Body of pancreas (tissue), 4 donors: ENCODE measurements around the gene GCNT2. TPM values are rescaled to one million over a fixed set of nuclear protein-coding genes. Genes with fewer than 3 reads are reported as not detected.

Experiments used
- ATAC-seq: fragments of 150-250 bp; one replicate; pipeline ENCODE4 v1.9.1; 2016
- DNase-seq, 4 donors: peaks; one replicate each; pipeline ENCODE4 v3.0.0-alpha.2; 2019
- H3K27ac ChIP-seq, 4 donors: fragments of 200-600 bp; sonication (generic); 1 replicate in 3 of 4; 2 replicates in 1 of 4; pipeline versions ENCODE4 v1.5.1 to v1.6.1; 2016 to 2019; ENCODE audit warnings: mild to moderate bottlenecking in 1 of 4, mixed read lengths in 1 of 4, moderate library complexity in 1 of 4
- H3K27me3 ChIP-seq, 2 donors: fragments of 200-600 bp; sonication (generic); one replicate each; pipeline ENCODE4 v1.6.0; 2016; ENCODE audit warnings: mild to moderate bottlenecking in 1 of 2
- H3K36me3 ChIP-seq, 2 donors: fragments of 200-600 bp; sonication (generic); replicated peaks in 1 of 2; 2 replicates each; pipeline ENCODE4 v1.5.1; 2016; ENCODE audit warnings: low read depth in 2 of 2; ENCODE audit not compliant: insufficient read depth in 1 of 2
- H3K4me1 ChIP-seq: fragments of 200-600 bp; sonication (generic); one replicate; pipeline ENCODE4 v1.6.0; 2016
- H3K4me3 ChIP-seq, 2 donors: fragments of 200-600 bp; sonication (generic); 1 replicate in 1 of 2; 2 replicates in 1 of 2; pipeline ENCODE4 v1.5.1; 2016 to 2019
- H3K9me3 ChIP-seq, 3 donors: fragments of 200-600 bp; sonication (generic); 1 replicate in 2 of 3; 2 replicates in 1 of 3; pipeline ENCODE4 v1.5.1; 2016
- POLR2A ChIP-seq, 3 donors: fragments of 450-650 bp; IDR thresholded peaks; one replicate each; pipeline ENCODE4 v1.6.1; 2016; ENCODE audit warnings: antibody characterized with exemption in 3 of 3, mild to moderate bottlenecking in 2 of 3
- WGBS, 2 donors: methylation state at CpG; one replicate each; pipeline ENCODE4 v1.1.5; 2017; 5-methylcytosine and 5-hydroxymethylcytosine counted together
- intact Hi-C: fragments of 100-400 bp; cut with DNase I; formaldehyde crosslinking; loops from one replicate; pipeline ENCODE4 v1.15.1; 2023
- total RNA-seq, 2 donors: library from RNA; depleted of rRNA; stranded (reverse); fragments of >200 nt; gene quantifications; one replicate each; pipeline ENCODE4 v1.1.0, GENCODE V29; 2016
- TF ChIP-seq, protein P1 (sequence below), 7 experiments: fragments of 450-650 bp in 4 of 7; fragments of 200-600 bp in 3 of 7; sonication (generic) in 3 of 7; IDR thresholded peaks; one replicate each; pipeline ENCODE4 v1.5.1; 2016 to 2019; ENCODE audit warnings: antibody characterized with exemption in 7 of 7

The GCNT2 gene
- total RNA-seq, 2 donors from 2014 or later, result 4.4 to 7.6 TPM

DNA sequence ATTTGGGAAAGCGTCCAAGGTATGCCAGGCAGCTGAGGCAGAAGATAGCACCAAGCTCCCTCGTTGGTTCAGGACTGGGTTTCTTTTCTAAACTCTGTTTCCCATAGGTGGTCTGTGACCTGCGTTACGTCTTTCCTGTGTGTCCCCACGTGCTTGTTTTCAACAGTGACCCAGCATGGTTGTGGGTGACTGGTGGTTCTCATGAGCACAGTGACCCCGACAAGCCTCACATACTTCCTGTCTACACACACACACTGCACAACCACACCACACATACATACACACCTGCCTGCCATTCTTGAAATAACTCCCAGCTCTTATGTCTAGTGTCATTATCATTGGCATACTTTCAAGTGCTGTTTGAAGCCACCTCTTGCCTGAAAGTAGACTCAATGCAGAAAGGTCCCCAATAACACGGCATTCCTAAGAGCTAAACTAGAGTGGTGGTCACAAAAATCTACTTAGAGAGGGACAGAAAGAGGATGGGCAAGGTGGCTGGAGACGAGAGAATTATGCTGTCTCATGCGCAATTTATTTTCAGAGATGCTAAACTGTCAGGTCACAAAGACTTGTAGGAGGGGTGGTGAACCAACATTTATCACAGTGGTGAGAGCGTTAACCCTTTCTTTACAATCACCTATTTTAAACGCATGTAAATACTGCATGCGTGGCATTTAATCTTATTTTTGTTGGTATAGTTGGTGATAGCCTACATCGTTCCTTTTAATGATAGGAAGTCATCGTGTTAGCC, 66.7 kb downstream of the GCNT2 start:
- H3K4me1 ChIP-seq, result peaks cover 28% of the 10 kb centered on the region
- no peaks in the 10 kb centered on the region for H3K9me3 ChIP-seq
- no peak overlapping the region for H3K4me3 ChIP-seq
- WGBS, 2 donors, result 68 to 82% methylated on average over 14 of the region's 14 CpGs
- TF ChIP-seq POLR2A (IDR thresholded peaks at IDR 0.05), result no peak
- TF ChIP-seq, protein P1, sequence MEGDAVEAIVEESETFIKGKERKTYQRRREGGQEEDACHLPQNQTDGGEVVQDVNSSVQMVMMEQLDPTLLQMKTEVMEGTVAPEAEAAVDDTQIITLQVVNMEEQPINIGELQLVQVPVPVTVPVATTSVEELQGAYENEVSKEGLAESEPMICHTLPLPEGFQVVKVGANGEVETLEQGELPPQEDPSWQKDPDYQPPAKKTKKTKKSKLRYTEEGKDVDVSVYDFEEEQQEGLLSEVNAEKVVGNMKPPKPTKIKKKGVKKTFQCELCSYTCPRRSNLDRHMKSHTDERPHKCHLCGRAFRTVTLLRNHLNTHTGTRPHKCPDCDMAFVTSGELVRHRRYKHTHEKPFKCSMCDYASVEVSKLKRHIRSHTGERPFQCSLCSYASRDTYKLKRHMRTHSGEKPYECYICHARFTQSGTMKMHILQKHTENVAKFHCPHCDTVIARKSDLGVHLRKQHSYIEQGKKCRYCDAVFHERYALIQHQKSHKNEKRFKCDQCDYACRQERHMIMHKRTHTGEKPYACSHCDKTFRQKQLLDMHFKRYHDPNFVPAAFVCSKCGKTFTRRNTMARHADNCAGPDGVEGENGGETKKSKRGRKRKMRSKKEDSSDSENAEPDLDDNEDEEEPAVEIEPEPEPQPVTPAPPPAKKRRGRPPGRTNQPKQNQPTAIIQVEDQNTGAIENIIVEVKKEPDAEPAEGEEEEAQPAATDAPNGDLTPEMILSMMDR (IDR thresholded peaks at IDR 0.05), result no peak
- intact Hi-C loops, result no loop called here
- no peak overlapping the region for H3K27ac ChIP-seq
- no peak for ATAC-seq
- H3K27me3 ChIP-seq, result no peaks in the 10 kb centered on the region
- H3K36me3 ChIP-seq, result no peaks in the 10 kb centered on the region
- no peak for DNase-seq

DNA sequence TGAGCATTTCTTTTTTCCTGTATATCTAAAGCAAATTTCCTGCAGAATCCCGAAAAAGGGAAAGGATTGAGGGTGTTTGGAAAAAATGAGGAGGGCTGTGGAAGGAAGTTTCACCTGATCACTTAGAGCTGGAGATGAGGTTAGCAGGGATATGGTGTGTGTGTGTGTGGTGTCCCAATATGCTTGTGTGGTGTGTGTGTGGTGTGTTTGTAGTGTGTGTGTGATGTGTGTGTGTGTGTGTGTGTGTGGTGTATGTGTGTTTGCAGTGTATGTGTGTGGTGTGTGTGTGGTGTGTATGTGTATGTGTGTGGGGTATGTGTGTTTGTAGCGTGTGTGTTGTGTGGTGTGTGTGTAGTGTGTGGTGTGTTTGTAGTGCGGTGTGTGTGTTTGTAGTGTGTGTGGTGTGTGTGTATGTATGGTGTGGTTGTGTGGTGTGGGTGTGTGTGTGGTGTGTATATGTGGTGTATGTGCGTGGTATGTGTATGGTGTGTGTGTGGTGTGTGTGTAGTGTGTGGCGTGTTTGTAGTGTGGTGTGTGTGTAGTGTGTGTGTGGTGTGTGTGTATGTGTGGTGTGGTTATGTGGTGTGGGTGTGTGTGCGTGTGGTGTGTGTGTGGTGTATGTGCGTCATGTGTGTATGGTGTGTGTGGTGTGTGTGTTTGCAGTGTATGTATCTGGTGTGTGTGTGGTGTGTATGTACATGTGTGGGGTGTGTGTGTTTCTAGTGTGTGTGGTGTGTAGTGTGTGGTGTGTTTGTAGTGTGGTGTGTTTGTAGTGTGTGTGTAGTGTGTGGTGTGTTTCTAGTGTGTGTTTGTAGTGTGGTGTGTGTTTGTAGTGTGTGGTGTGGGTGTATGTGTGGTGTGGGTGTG, 67.6 kb downstream of the GCNT2 start:
- H3K4me1 ChIP-seq, result peaks cover 18% of the 10 kb centered on the region
- ATAC-seq (no peak), DNase-seq (no peak)
- no peaks in the 10 kb centered on the region for H3K36me3 ChIP-seq
- TF ChIP-seq POLR2A (IDR thresholded peaks at IDR 0.05), result no peak
- TF ChIP-seq, protein P1 (IDR thresholded peaks at IDR 0.05), result no peak
- H3K27ac ChIP-seq, result no peak overlapping the region
- intact Hi-C loops, result no loop called here
- H3K27me3 ChIP-seq, result no peaks in the 10 kb centered on the region
- WGBS, 2 donors, result 72 to 86% methylated on average over 7 of the region's 7 CpGs
- no peak overlapping the region for H3K4me3 ChIP-seq
- H3K9me3 ChIP-seq, result no peaks in the 10 kb centered on the region

DNA sequence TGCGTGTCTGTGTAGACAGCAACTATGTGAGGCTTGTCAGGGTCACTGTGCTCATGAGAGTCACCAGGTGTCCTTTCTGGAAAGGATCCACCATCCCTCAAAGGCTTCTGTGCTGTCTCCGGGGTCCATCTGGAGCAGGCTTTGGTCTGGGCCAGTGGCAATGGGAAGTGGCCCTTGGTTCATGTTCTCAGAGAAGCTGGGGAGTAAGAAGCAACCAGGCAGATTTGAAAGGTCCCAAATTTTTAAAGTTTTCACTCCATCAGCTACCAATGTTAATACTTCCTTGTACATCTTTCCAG, 68.2 kb downstream of the GCNT2 start:
- no peaks in the 10 kb centered on the region for H3K9me3 ChIP-seq
- intact Hi-C loops, result no loop called here
- no peak overlapping the region for H3K27ac ChIP-seq
- DNase-seq (no peak), ATAC-seq (no peak)
- H3K4me1 ChIP-seq, result peaks cover 13% of the 10 kb centered on the region
- H3K27me3 ChIP-seq, result no peaks in the 10 kb centered on the region
- TF ChIP-seq POLR2A (IDR thresholded peaks at IDR 0.05), result no peak
- TF ChIP-seq, protein P1 (IDR thresholded peaks at IDR 0.05), result no peak
- H3K36me3 ChIP-seq, result no peaks in the 10 kb centered on the region
- WGBS, 2 donors, result 39 to 43% methylated on average over 2 of the region's 2 CpGs
- H3K4me3 ChIP-seq, result no peak overlapping the region

DNA sequence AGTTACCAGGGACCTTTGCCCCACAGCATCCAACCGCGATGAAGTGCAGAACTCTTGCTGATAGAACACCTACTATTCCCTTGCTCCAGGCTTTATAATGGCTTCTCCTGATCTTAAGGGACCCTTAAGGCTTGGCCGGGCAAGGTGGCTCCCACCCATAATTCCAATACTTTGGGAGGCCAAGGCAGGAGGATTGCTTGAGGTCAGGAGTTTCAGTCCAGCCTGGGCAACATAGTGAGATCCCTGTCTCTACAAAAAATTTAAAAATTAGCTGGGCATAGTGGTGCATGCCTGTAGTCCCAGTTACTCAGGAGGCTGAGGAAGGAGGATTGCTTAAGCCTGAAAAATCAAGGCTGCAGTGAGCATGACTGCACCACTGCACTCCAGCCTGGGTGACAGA, 68.8 kb downstream of the GCNT2 start:
- DNase-seq, result no peak
- Histone ChIP-seq H3K27ac (no peak overlapping the region), H3K36me3 (no peaks in the 10 kb centered on the region), H3K27me3 (no peaks in the 10 kb centered on the region), H3K4me1 (peaks cover 7% of the 10 kb centered on the region), H3K4me3 (no peak overlapping the region), H3K9me3 (no peaks in the 10 kb centered on the region)
- WGBS, 2 donors, result 95% methylated on average over 3 of the region's 3 CpGs
- no peak for ATAC-seq
- intact Hi-C loops, result no loop called here
- TF ChIP-seq, protein P1 (IDR thresholded peaks at IDR 0.05), result no peak
- no peak for TF ChIP-seq POLR2A (IDR thresholded peaks at IDR 0.05)
